Testis (tissue), 2 donors: ENCODE data around the gene SGMS2.

ENCODE experiments used
- CTCF ChIP-seq, 3 experiments: fragments of 450-650 bp in 2 of 3; fragments of 200-600 bp in 1 of 3; sonication (generic) in 1 of 3; IDR thresholded peaks; one replicate each; pipeline ENCODE4 v1.5.1; 2016 to 2019; ENCODE audit warnings: antibody characterized with exemption in 3 of 3, mild to moderate bottlenecking in 2 of 3, moderate library complexity in 1 of 3
- POLR2A ChIP-seq: fragments of 450-650 bp; IDR thresholded peaks from one replicate; pipeline ENCODE4 v1.6.1; 2017; ENCODE audit warnings: antibody characterized with exemption, mild to moderate bottlenecking, moderate library complexity

- no peak for TF ChIP-seq POLR2A
- TF ChIP-seq CTCF (IDR thresholded peaks at IDR 0.05): no peak
These were observed 71.9 kb downstream of the SGMS2 start for GRCh38 chr4:107896646-107897045.
